Skin epidermis (tissue), 12 donors: ENCODE data around the gene ANXA3.
A peak's percentile ranks its signal among the peaks of the same experiment; 100 is the strongest.
"Not testable (repeated sequence)": the region's sequence is repeated elsewhere in the genome, so short reads cannot be mapped to it uniquely, and the experiment has no call there.

ENCODE experiments used
- H3K27ac ChIP-seq, 21 experiments: fragments of 200-600 bp; sonication (generic) in 11 of 21; one replicate each; pipeline ENCODE4 v1.5.0; 2020; ENCODE audit warnings: mild to moderate bottlenecking in 3 of 21, inconsistent platforms in 2 of 21, moderate library complexity in 2 of 21
- H3K4me3 ChIP-seq, 7 experiments: fragments of 200-600 bp; sonication (generic) in 2 of 7; one replicate each; pipeline ENCODE4 v1.5.0; 2020; ENCODE audit warnings: inconsistent platforms in 2 of 7, mild to moderate bottlenecking in 2 of 7, moderate library complexity in 1 of 7

The ANXA3 gene

GRCh38 chr4:78534286-78534955 lies 17.1 kb upstream of the ANXA3 start:
- H3K27ac ChIP-seq: no peak overlapping the region

GRCh38 chr4:78542373-78542772 lies 9.2 kb upstream of the ANXA3 start:
- Histone ChIP-seq H3K4me3 (no peak overlapping the region), H3K27ac (no peak overlapping the region)

More at GRCh38 chr4:78534286-78534955, 17.1 kb upstream of the ANXA3 start:
- H3K4me3 ChIP-seq: no peak overlapping the region

GRCh38 chr4:78543424-78544125 lies 8.0 kb upstream of the ANXA3 start:
- Histone ChIP-seq H3K27ac (no peak overlapping the region), H3K4me3 (no peak overlapping the region)

- Histone ChIP-seq H3K27ac (no peak overlapping the region), H3K4me3 (no peak overlapping the region)
These were observed 6.9 kb upstream of the ANXA3 start for GRCh38 chr4:78544678-78545077.

GRCh38 chr4:78545275-78546246 lies 6.0 kb upstream of the ANXA3 start:
- H3K4me3 ChIP-seq: no peak overlapping the region
- no peak overlapping the region for H3K27ac ChIP-seq

GRCh38 chr4:78547899-78548298 lies 3.7 kb upstream of the ANXA3 start:
- not testable (repeated sequence) for H3K27ac ChIP-seq, H3K4me3 ChIP-seq

GRCh38 chr4:78548889-78549288 lies 2.7 kb upstream of the ANXA3 start:
- not testable (repeated sequence) for H3K27ac ChIP-seq

GRCh38 chr4:78552389-78553042 lies 946 bp downstream of the ANXA3 start:
- peak overlapping the region in 9 of 21 experiments; percentile 15 to 85 (median 71) for H3K27ac ChIP-seq

More at GRCh38 chr4:78548889-78549288, 2.7 kb upstream of the ANXA3 start:
- not testable (repeated sequence) for H3K4me3 ChIP-seq

GRCh38 chr4:78553043-78553396 lies 1.4 kb downstream of the ANXA3 start:
- H3K27ac ChIP-seq: peak overlapping the region in 2 of 21 experiments; percentile 22 to 38
- H3K4me3 ChIP-seq: no peak overlapping the region

More at GRCh38 chr4:78552389-78553042, 946 bp downstream of the ANXA3 start:
- H3K4me3 ChIP-seq: peak overlapping the region; percentile 33 to 57 (median 48)

- Histone ChIP-seq H3K4me3 (no peak overlapping the region), H3K27ac (peak overlapping the region in 1 of 21 experiments; percentile 22)
These were observed 2.0 kb downstream of the ANXA3 start for GRCh38 chr4:78553529-78554060.

- no peak overlapping the region for H3K27ac ChIP-seq
- no peak overlapping the region for H3K4me3 ChIP-seq
These were observed 5.1 kb downstream of the ANXA3 start for GRCh38 chr4:78556665-78557064.

- Histone ChIP-seq H3K27ac (no peak overlapping the region), H3K4me3 (no peak overlapping the region)
These were observed 6.3 kb downstream of the ANXA3 start for GRCh38 chr4:78557841-78558240.

GRCh38 chr4:78558410-78558809 lies 6.8 kb downstream of the ANXA3 start:
- Histone ChIP-seq H3K4me3 (no peak overlapping the region), H3K27ac (no peak overlapping the region)

- Histone ChIP-seq H3K27ac (no peak overlapping the region), H3K4me3 (no peak overlapping the region)
These were observed 8.9 kb downstream of the ANXA3 start for GRCh38 chr4:78560296-78560963.

- no peak overlapping the region for H3K27ac ChIP-seq
- H3K4me3 ChIP-seq: no peak overlapping the region
These were observed 10.1 kb downstream of the ANXA3 start for GRCh38 chr4:78561677-78562076.

- Histone ChIP-seq H3K4me3 (no peak overlapping the region), H3K27ac (no peak overlapping the region)
These were observed 11.1 kb downstream of the ANXA3 start for GRCh38 chr4:78562687-78563086.

GRCh38 chr4:78565971-78566372 lies 14.4 kb downstream of the ANXA3 start:
- Histone ChIP-seq H3K27ac (peak overlapping the region in 1 of 21 experiments; percentile 42), H3K4me3 (no peak overlapping the region)

- H3K27ac ChIP-seq: peak overlapping the region in 1 of 21 experiments; percentile 42
- H3K4me3 ChIP-seq: no peak overlapping the region
These were observed 15.4 kb downstream of the ANXA3 start for GRCh38 chr4:78566834-78567499.
